ENCODE measurements around the gene NFIB.
A peak's percentile ranks its signal among the peaks of the same experiment; 100 is the strongest.

Gene NFIB

DNA sequence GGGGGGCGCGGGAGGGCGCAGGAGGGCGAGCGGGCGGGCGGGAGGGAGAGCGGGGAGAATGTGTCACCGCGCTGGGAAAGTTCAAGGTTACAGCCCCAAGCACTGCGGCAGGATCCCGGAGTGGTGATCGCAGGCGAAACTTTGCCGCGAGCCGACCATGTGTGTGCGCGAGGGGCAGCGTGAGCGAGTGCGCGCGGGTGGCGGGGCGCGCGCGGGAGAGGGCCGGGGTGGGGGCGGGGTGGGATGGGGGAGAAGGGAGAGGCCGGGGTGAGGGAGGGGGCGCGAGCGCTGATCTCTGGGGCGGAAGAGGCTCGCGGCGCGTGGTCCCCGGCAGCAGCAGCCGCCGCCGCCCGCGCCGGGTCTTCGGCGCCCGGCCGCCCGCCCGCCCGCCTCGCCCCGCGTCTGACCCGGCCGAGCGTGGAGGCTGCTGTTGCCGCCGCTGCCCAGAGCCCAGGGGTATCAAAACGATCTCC is at the start of gene NFIB:
NFIB (minus strand) TSS at position 191 of the 473 bp plus-strand sequence. CDS start 630 bp downstream, outside the sequence.
- no peak for DNase-seq (ENCODE audit: low read depth in 3 of 3, low spot score in 1 of 3)

DNA sequence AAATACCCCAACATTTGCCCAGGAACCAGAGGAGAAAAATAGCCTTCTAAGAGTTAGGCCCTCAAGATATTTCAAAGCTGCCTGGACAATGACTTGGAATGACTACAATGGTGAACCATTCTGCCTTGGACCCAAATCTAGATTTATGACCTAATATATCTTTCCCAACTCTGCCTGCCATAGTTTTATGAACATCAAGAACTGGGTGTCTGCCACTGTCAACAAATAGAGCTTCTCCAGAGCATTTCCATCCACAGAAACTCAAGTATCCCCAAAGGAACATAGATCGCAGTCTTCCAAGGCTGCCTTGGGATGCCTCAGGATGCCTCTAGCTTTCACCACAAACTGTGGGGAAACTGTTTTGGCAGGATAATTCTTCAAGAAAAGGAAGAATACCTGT is 48.2 kb upstream of the NFIB start:
- DNase-seq (ENCODE audit: low read depth in 3 of 3, low spot score in 1 of 3) = no peak

DNA sequence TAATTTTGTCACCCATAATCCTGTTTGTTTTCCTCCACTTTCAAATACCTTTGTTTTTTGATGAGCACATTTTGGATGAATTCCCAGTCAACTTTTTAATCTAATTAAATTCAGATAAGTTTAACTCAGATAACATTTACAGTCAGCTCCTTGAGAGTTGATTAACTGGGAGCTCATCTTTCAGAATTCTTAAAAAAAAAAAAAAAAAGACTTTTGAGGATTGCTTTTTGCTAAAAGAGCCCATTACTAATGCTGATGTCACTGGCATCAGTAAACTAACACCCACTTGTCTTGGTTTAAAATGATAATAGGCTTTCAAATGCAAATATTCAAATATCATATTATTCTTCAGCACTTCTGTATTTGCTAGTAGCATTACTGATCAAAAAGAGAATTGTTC is 47.1 kb upstream of the NFIB start:
- no peak for DNase-seq (ENCODE audit: low read depth in 3 of 3, low spot score in 1 of 3)

DNA sequence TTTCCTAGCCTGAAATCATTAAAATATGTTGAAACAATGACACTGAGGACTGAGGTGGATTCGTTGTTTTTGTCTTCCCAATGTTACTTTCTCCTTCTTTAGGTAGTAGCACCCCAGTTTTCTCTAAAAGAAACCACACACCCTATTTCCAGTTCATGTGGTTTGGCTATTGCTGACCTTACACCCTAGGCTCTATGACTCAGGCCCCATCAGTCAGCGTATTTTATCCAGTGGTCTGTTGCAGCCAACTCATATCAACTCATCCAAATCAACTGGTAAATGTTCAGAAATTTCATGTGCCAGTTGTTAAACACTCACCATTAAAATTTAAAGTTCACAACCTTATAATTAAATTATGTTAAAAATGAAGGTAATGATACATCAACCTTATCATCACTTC is 44.6 kb upstream of the NFIB start:
- DNase-seq (ENCODE audit: low read depth in 3 of 3, low spot score in 1 of 3) = no peak

DNA sequence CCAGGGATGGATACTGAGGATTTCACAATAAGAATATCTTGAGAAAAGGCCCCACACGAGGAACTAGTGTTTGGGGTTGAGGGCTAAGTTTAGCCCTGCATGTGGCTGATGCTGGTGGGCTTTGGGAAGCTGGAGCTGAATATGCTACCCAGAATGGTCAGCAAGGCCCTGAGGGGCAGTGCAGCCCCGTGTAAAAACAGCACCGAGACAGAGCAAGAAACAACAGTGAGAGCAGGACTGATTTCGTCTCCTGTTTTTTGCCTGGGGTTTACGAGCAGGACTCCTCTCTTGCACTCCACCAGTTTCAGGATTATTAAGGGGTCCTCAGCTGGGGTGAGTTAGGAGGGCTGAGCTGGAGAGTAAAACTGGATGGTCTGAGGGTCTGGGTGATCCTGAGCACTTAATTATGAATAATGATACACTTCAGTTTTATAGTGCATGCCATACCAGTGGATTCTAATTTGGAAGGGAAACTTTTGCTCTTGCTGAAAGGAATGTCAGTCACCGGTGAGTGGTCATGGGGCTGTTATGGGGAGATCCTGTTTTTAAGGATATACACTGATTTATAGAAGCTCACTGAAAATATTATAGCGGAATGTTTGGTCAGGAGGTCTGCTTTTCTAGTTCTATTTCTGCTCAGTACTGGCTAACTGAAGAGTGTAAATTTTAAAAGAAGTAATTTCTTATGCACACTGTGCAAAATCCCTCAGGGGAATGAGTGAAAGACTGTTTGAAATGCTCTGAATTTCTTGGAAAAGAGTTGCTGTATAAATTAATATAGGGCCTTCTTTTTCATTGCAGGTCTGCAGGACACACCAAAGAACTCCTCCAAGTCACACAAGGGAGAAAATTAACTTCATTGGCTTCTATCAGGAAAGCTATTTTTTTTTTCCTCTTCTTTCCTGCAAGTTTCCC is 42.7 kb upstream of the NFIB start:
- no peak for DNase-seq (ENCODE audit: low read depth in 3 of 3, low spot score in 1 of 3)

DNA sequence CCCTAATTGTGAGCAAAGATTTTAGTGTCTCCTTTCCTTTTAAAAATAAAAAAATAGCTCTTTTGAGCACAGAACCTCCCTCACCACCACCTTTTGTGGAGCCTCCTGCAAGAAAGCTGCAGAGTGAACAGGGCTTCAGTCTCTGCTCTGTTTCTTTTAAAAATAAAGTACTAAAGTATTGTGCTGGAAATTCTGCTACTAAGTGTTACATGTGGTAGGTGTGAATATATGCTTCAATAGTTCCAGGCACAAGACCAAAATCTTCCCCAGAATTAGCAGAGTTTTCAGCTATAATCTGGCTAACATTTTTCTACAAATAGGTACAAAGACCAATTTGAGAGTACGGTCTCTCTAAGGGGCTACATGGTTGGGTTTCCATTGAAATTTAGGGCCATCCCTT is 40.3 kb upstream of the NFIB start:
- no peak for DNase-seq (ENCODE audit: low read depth in 3 of 3, low spot score in 1 of 3)

DNA sequence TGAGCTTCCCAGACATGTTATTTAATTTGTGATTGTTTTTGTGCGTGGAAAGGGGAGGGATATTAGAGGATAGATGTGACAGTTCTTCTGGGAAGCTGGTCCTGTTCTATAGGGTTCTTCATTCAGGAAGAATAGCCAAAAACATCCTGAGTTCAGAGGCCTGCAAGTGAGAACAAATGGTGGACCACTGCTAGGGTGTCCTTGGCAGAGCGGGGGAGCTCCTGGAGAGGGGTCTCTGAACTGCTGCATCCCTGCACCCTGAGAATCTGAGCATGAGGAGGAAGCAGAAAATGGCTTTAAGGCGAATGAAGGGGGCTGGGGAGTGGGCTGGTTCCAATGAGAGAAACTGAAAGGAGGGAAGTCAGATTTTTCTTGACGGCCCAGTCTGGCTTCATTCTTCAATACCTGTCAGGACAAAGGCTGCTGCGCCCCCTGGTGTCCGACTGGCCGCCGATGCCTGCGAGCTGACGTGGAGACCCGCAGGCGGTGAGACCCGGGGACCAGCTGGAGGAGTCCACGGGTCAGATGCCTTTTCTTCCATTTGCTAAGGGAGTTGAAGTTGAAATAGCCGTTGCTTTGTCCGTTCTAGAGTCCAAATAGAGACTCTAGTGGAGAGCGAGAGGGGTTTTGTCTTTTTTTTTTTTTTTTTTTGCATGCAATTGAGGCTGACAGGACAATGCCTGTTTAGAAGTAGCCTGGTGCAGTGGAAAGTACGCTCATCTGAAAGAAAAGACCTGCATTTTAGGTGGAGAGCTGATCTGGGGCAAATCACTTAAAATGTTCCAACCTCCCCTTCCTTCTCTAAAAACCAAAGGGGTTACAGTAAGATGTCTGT is 39.5 kb upstream of the NFIB start:
- DNase-seq (ENCODE audit: low read depth in 3 of 3, low spot score in 1 of 3) = peak; percentile 12 to 66 (median 17)

DNA sequence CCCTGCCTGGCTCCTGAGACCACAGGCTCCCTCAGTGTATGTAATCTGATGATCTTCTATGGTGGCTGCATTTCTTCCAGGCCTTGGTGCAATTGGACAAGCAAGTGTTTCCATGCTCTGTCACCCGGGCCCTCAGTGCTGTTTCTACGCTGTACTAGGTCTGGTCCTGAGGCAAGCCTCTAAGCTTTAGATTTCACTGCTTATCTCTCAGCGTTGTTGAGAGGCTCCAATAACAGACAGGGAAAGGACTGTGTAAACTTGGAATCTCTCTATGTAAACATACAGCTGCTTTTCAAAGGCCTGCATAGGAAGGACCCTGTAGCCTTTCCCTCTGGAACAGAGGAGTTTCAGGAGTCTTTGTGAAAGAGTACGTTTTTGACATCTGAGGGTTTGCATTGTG is 38.6 kb upstream of the NFIB start:
- DNase-seq (ENCODE audit: low read depth in 3 of 3, low spot score in 1 of 3) = no peak

DNA sequence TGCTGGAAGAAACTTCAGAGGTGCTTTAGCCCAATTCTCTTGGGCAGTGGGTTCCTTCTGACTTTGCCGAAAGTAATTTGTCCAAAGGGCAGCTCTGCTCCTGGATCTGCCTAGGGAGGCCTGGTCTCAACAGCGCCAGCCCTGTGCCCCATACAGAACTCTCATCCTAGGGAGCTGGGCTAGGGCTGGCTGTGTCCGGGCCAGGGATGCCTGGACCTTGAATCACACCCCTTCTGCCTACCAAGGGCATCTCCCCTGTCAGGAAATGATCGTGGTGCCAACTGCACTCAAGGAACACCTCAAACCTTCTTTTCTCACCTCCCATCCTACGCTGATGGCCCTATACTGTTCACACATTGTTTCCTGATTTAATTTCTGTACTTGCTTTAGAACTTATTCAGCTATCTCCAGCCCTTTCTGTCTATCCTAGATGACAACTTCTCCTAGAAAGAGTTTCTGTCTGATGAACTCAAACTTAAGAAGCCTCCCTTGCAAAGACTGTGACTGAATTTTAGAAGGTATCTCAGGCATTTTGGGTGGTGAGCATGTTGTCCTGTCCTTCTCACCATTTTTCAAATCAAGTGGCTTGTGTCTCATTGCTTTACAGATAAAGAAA is 37.4 kb upstream of the NFIB start:
- DNase-seq (ENCODE audit: low read depth in 3 of 3, low spot score in 1 of 3) = no peak

DNA sequence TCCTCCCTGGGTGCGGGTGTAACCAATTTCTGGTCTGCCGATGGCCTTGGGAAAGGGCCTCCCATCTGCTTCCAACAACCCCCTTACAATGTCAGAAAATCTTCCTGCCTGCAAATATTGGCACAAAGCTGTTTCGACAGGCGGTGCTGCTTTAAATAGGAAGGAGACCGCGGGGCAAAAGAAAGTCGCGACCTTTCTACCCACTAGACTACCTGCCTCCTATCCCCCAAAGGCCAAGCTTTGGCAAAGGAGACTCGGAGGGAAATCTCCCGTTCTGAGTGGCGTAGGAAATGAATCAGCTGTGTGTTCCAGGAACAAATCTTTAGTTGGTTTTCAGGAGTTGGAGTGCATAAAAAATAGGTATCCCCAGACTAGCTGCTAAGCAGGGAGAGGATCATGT is 36.8 kb upstream of the NFIB start:
- no peak for DNase-seq (ENCODE audit: low read depth in 3 of 3, low spot score in 1 of 3)

DNA sequence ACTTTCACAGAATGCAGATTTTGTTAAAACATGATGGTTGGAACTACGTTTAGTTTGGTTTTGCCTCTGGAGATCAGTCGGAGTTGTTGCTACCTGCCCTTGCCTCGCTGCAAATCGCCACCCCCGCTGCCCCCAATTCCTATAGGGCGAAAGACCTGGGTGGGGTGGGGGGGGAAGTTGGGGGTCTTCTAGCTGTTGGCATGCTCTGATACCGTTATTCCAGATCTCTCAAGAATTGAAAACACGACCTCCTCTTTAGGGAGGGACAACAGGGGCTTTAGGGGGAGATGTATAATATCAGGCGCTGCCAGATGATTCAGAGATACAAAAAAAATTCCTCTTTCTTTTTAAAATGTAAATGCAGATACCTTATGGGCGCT is 36.4 kb upstream of the NFIB start:
- DNase-seq (ENCODE audit: low read depth in 3 of 3, low spot score in 1 of 3) = no peak

DNA sequence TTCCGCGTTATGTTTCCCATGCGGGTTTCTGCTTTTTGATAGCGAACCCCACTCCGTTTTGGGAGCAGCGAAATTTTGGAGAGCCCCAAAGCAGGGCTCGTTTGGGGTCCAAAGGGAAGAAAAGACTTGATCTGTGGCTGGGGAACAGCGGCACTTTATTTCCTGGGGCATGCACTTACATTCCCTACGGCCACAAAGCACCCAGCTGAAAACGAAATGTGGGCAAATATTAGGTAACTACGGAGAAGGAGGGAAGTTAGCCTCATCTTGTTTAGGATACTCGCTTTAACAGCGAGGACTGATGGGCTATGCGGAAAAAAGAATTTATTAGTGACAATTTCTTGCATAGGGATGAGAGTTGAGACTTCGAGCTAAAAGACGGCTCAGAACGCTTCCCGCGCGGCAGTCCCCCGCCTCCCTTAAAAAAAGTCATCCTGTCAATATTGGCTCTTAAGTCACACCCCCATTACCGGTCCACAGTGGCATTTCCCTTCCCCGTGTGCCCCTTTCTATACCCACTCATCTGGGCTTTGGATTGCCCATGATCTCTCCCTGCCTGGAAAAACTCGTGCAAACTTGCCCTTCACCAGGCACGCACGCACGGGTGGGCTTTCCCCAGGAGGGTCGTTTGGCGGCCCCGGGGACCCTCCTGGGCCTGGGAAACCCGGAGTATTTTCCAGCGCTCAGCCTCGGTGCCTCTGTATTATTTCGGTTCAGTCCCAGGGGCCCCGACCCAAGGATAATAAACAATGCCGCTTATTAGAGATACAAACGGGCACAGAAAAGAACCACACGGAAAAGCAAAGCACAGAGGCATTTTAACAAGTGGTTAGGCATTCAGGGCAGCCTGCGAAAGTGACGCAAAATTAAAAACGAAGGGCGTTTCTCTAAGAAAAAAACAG is 35.8 kb upstream of the NFIB start:
- DNase-seq (ENCODE audit: low read depth in 3 of 3, low spot score in 1 of 3) = no peak

DNA sequence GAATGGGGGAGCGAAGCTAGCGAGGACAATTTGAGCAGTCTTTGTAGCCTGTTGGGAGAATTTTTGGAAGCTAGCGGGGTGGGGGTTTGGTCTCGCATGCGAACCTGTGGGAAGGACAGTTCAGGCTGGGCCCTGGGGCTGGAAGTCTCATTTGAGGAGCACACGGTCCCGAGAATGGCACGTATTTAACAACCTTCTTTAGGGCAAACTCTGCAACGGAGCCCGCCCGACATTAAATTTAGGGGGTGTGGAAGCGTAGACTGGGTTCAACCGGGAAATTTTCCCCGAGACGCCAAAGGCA is 35.2 kb upstream of the NFIB start:
- DNase-seq (ENCODE audit: low read depth in 3 of 3, low spot score in 1 of 3) = no peak

DNA sequence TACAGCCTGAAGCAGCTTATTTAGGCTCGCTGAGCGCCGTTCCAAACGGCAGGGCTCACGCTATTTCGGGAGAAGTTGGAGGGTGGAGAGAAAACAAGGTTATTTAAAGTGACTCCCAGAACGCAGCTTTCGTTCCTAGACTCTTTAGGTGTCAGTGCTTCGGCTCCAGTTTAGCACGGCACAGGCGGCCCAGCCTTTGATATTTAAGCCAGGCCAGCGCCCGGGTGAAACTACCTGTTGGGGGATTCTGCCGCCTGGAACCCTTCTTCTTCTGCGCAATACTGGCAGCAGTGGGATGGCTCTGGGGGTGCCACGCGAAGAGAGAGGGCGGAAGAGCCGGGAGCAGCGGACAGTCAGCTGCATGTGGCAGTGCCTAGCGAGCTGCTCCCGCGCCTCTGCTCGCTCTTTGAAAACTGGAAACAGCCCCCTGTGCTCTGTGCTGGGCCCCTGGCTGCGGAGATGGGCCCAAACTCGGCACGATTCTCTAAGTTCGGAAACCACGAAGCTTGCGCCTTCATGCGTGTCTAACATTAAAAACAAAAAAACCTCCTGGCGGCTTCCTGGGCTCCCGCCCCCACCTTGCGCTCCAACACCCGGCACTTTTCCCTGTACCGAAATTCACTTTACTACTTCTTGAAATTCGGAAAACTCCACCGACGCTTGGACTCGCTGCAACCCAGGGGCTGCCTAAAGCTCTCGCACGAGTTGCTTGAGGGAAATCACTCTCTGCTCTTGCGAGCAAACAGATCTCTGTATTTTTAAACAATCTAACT is 34.6 kb upstream of the NFIB start:
- no peak for DNase-seq (ENCODE audit: low read depth in 3 of 3, low spot score in 1 of 3)

DNA sequence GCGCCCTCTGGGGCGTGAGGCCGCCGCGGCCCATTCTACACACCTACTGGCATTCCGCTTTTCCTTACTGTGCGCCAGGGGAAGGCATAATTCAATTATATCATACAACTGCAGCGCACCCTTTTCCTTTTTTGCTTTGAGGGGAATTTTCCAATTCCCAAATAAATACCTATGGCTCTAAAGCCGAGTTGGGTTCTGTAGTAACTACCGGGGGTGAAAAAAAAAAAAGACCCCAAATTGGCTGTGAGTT is 34.1 kb upstream of the NFIB start:
- DNase-seq (ENCODE audit: low read depth in 3 of 3, low spot score in 1 of 3) = no peak

DNA sequence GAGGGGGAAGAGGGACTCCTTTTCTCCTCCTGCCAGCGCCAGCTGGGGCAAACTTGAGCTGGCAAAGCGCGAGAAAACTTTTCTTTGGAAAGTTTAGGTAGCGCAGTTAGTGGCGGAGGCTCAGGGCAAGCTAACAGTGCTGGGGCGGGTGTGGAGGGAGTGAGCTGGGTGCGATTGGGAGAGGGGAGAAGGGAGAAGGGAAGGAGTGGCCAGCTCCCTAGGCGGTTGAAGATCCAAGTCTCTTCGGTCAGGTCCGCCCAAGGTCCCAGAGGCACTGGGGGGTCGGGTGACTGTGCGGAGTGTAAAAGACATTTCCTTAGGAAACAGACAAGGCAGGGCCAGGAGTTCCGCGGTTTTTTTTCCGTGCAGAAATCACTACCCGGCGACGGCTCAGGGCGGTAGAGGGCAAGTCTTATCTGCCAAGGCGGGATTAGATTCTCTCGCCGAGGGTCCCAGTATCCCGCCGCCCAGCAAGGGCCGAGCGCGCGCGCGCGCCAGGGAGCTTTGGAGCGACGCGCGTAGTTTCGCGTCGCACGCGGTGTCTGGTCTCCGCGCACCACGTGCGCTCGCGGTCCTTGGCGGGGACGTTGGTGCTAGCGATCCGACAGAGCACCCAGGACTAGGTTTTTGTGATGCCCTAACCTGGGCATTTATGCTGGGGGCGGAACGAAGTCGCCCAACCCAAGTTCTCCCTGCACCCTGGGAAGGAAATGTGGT is 33.6 kb upstream of the NFIB start:
- no peak for DNase-seq (ENCODE audit: low read depth in 3 of 3, low spot score in 1 of 3)

DNA sequence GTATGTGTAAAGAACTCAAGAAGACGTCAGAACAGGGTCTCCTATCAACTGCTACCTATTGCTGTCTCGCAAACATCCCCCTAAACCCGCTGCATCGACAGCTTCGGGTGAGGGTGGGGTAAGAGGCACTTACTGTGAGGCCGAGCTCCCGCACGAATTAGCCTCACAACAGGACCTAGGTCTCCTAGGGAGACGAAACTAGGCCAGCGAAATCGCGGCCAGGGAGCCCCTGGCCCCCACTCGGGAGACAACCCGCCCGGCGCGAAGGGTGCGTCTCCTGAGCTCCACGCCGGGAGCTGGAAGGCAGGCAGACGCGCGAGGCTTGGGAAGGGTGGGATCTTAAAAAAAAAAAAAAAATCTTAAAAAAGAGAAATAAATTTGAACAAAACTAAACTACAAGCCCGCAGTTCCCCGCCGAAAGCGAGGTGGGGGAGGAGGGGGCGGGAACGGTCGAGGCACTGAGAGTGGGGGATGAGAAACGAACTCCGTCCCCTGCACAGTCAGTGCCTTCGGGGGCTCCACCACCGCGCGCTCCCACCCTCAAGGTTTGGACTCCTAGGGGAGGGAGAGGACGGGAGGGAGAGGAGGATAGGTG is 33.0 kb upstream of the NFIB start:
- no peak for DNase-seq (ENCODE audit: low read depth in 3 of 3, low spot score in 1 of 3)

DNA sequence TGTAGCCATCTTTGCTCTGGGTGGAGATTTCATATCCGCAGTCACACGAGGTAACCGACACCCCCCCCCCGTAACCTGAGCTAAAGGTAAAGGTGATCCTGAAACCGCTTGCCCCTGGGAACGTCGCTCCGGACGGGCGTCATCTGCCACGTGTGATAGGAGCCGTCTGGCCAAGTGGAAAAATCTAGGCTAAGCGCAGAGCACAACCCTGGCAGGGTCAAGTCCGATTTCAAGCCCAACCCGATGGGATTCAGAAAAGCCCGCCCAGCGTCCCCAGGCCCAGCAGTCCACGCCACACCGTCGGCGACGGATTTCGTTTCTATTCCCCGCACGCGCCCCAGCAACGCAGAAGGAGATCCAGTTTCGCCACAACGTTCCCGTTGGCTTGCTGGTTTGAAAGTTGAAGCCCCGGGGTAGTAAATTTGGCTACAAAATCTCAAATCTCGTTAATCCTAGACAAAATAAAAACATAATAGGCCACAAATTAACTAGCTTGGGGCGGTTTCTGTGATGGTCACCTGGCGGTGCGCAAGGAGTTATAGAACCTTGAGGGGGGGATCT is 32.4 kb upstream of the NFIB start:
- DNase-seq (ENCODE audit: low read depth in 3 of 3, low spot score in 1 of 3) = no peak

All from stimulated activated CD4-positive, alpha-beta T cell treated with anti-CD3 and anti-CD28 coated beads, TNF-alpha, amount 100 ng/mL, for 1 hour (primary cell).